Measurements from ENCODE around the gene BOC. TPM values are rescaled to one million over a fixed set of nuclear protein-coding genes. Genes with fewer than 3 reads are reported as not detected.

BOC gene
- total and polyA plus RNA-seq, 2 of the 13 experiments (the other 11 are each of a cell fraction or from before 2014, with no cell fraction given): 0.04 TPM; not detected in 1

GRCh38 chr3:113193719-113194118 lies 17.6 kb upstream of the BOC start:
- H2AFZ ChIP-seq (ENCODE audit: low read length): no peak overlapping the region
- no peak for ATAC-seq
- H3K4me3 ChIP-seq (replicated peaks in 1 of 3; ENCODE audit: insufficient read depth in 1 of 3, low read depth in 2 of 3, low read length in 3 of 3): no peak overlapping the region
- ChIA-PET POLR2A (no interaction called here), CTCF (ENCODE audit: low intra/inter-chr PET ratio, low total read pairs) (no interaction called here)
- 0% methylated on average over 1 of the region's 1 CpG for WGBS (ENCODE audit: low lambda C conversion rate)
- H3K27me3 ChIP-seq (ENCODE audit: control insufficient read depth in 1 of 2, insufficient read depth in 2 of 2, low read length in 2 of 2): no peaks in the 10 kb centered on the region; a peak in 1 of 5 replicates
- no peaks in the 10 kb centered on the region for H3K79me2 ChIP-seq (ENCODE audit: insufficient read depth, low read length)
- H3K9ac ChIP-seq (ENCODE audit: insufficient read depth, low read depth, low read length): no peak overlapping the region
- no peak overlapping the region for H3K27ac ChIP-seq (ENCODE audit: extremely low read length, insufficient read depth, low read length)
- H3K36me3 ChIP-seq (replicated peaks in 1 of 2; ENCODE audit: control insufficient read depth in 1 of 2, insufficient read depth in 2 of 2, low read length in 2 of 2): no peaks in the 10 kb centered on the region
- H3K9me3 ChIP-seq (ENCODE audit: low read length): peaks cover 5% of the 10 kb centered on the region; the same call in 1 of the 2 replicates
- in situ Hi-C loops (cut with HindIII; ENCODE audit: extremely low pct_ligation_motif_present, low pct_unique_long_range_greater_than_20kb) (no loop called here), intact Hi-C loops (cut with micrococcal nuclease; ENCODE audit: unreplicated experiment) (no loop called here)
- no TSS peak for BruUV-seq (replicated peaks)
- DNase-seq (ENCODE audit: low spot score): no peak
- H4K20me1 ChIP-seq (ENCODE audit: insufficient read depth, low read length): no peaks in the 10 kb centered on the region
- no peak overlapping the region for H3K4me2 ChIP-seq (ENCODE audit: low read depth, low read length)
- FAIRE-seq: no peak
- no peaks in the 10 kb centered on the region for H3K4me1 ChIP-seq (ENCODE audit: insufficient read depth, low read length)
- TF ChIP-seq RAD21 (CRISPR knock-in tag; IDR thresholded peaks at IDR 0.05) (no peak), TRIM22 (IDR thresholded peaks at IDR 0.05) (no peak), ZMYM2 (CRISPR knock-in tag; IDR thresholded peaks at IDR 0.05) (no peak), CBX2 (IDR thresholded peaks at IDR 0.05; ENCODE audit: low read depth, low read length) (no peak), CBX2 (CRISPR knock-in tag; IDR thresholded peaks at IDR 0.05; ENCODE audit: low read depth) (no peak), ZNF850 (CRISPR knock-in tag; conservative IDR thresholded peaks at IDR 0.05) (no peak), MNT (IDR thresholded peaks at IDR 0.05) (no peak), SATB2 (CRISPR knock-in tag; IDR thresholded peaks at IDR 0.05) (no peak), MTERF4 (CRISPR knock-in tag; IDR thresholded peaks at IDR 0.05) (no peak), ZNF776 (CRISPR knock-in tag; IDR thresholded peaks at IDR 0.05) (no peak), NFE2L2 (IDR thresholded peaks at IDR 0.05; ENCODE audit: low read length) (no peak), CREB3 (CRISPR knock-in tag; IDR thresholded peaks at IDR 0.05) (no peak), ZNF841 (CRISPR knock-in tag; IDR thresholded peaks at IDR 0.05; ENCODE audit: borderline replicate concordance) (no peak), AKAP8 (CRISPR knock-in tag; IDR thresholded peaks at IDR 0.05) (no peak), ZNF3 (CRISPR knock-in tag; IDR thresholded peaks at IDR 0.05) (no peak), STAG1 (CRISPR knock-in tag; IDR thresholded peaks at IDR 0.05) (no peak)

All from HepG2 (cell line).